ES-I3 (cell line): ENCODE measurements around the gene TMEM245.

ENCODE experiments used
- H3K36me3 ChIP-seq: 2 replicates; pipeline ENCODE4 v1.6.1; 2013; ENCODE audit warnings: mild to moderate bottlenecking, low read length, control low read depth, moderate library complexity; ENCODE audit not compliant: insufficient read depth
- H3K4me1 ChIP-seq: 2 replicates; pipeline ENCODE4 v1.6.1; 2013; ENCODE audit warnings: mild to moderate bottlenecking, control low read depth, low read length; ENCODE audit not compliant: insufficient read depth
- H3K9ac ChIP-seq: 2 replicates; pipeline ENCODE4 v1.6.1; 2013; ENCODE audit warnings: low read depth, mild to moderate bottlenecking, low read length, moderate library complexity
- H3K9me3 ChIP-seq: 2 replicates; pipeline ENCODE4 v1.6.1; 2013; ENCODE audit warnings: mild to moderate bottlenecking, low read length, moderate library complexity; ENCODE audit not compliant: control insufficient read depth, insufficient read depth

The TMEM245 gene

DNA sequence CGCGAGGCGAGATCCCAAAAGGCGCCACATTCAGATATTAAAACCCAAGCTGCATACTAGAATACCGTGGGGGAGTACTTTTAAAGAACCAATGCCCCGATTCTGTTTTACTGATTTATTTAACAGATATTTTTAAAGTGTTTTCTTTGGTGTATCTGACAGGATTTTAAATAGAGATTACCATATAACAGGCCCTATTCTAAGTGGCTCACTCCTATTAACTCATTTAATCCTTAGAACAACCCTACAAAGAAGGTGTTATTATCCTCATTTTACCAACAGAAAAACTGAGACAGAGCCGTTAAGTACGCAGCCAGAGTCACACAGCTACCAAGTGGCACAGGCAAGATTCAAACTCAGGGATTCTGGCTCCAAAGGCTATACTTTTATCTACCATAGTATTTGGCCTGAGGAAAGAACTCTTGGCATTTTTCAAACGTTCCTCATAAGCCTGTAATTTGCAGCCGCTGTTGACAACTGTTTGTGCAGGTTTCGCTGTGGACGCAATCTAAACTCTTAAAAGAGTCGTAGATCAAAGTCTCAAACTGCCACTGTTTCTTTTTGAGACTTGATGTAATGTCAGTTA lies 550 bp upstream of the TMEM245 start:
- H3K9ac ChIP-seq: peak overlapping the region; percentile 54
- no peaks in the 10 kb centered on the region for H3K9me3 ChIP-seq
- H3K4me1 ChIP-seq: peaks cover 20% of the 10 kb centered on the region
- no peaks in the 10 kb centered on the region for H3K36me3 ChIP-seq

DNA sequence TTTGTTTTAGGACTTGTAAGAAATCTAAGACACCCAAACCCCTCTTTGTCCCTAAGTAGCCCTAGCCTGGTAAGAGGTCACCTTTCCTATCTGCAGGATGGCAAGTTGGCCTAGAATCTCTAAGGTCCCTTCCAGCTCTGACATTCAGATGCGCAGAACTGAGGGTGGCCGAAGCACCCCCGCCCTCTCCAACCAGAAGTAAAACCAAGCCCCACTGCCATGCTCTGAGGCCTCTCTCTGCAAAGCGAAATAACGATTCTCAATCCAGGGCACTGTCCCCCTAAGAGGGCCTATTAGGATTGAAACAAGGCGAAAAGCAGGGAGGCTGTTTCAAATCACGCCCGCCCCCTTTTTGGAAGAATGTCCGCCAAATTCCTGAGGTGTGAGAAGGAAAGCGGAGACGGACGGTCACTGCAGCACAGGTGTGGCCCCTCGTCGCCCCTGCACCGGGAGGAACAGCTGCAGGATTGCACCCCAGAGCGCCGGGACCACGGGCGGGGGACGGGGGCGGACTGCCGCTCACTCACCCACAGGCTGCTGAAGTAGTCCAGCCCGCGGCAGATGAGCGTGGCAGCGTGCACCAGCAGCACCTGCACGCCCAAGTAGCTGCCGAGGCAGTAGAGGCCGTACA lies 824 bp downstream of the TMEM245 start:
- peaks cover 20% of the 10 kb centered on the region for H3K4me1 ChIP-seq
- H3K9me3 ChIP-seq: no peaks in the 10 kb centered on the region
- no peaks in the 10 kb centered on the region for H3K36me3 ChIP-seq
- peak overlapping the region; percentile 89 for H3K9ac ChIP-seq

DNA sequence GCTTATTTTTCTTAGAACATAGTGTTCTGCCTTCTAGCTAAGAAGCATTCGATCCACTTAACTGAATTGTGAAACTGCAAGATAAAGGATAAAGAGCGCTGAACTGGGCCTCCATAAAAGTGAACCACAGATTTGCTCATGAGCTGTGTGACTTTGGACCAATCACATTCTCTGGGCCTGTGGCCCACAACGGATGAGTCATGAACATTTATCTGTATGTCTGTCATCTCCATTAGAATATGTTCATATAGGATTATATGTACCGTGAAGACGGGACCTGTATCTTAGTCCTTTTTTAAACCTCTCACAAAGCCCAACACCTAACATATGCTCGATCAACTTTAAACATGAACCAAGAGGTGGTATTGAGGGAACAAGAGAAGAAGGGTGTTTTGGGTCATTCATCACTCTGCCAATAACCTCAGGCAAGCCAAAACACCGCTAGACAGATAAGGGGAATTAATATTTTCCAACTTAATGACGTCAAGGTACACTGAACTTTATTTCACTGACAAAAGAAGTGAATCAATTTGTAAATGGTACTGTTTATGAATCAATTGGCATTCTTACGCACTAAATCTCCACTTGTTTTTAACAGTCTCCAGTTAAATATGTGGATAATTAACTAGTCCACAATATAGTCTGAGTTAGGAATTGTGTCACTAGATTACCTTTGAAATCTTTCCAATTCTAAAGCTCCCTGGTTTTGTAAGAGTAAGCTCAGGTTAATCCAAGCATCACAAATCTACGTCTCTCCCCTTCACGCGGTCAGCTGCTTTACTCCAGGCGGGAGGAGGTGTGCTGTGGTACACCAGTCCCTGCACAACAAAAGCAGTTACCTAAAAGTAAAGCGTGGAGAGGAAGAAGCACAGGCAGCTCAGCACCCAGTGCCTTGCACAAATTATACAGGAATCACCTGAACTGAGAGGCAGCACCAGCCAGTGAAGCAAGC lies 1.6 kb downstream of the TMEM245 start:
- Histone ChIP-seq H3K9me3 (no peaks in the 10 kb centered on the region), H3K36me3 (no peaks in the 10 kb centered on the region), H3K4me1 (peaks cover 20% of the 10 kb centered on the region), H3K9ac (peak overlapping the region; percentile 89)

DNA sequence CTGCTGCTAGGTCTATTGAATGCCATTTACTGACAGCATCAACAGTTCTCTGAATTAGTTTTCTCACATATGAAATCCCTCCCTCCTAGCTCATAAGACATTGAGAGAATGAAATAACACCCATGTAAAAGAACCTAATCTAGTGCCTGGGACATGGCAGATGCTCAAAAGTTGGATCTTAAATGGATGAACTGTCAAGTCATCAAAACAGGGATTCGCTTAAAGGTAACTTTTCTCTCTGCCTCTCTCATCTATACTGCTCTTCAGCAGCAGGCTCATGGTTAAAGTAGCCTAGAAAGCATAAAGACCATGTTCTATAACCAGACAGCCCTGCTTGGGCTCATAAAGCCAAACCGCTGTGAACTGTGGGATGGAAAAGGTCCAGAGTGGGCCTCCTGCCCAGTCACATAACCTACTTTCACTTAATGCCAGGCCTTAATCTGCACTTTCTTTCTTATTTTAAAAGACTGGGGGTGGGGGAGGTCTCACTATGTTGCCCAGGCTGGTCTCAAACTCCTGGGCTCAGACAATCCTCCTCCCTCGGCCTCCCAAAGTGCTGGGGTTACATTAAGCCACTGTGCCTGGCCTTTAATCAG lies 3.7 kb downstream of the TMEM245 start:
- no peak overlapping the region for H3K9ac ChIP-seq
- H3K9me3 ChIP-seq: no peaks in the 10 kb centered on the region
- H3K36me3 ChIP-seq: no peaks in the 10 kb centered on the region
- H3K4me1 ChIP-seq: peaks cover 14% of the 10 kb centered on the region

DNA sequence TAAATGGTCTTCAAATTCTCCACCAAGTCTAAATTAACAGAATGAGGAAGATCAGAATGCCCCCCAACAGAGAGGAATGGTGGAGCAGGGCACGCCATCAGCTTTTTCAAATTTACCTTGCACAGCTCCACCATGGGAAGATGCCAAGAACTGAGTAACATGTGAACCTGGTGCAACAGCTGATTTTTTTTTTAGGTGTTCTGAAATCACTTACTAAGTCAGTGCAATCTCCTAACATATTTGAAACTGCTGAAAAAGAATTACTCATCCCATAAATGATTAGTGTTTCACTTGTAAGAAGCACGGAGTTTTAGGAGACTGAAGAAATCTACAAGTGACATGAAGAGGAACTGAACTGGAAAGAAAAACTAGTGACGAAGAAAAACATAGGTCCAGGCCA lies 5.1 kb downstream of the TMEM245 start:
- no peaks in the 10 kb centered on the region for H3K9me3 ChIP-seq
- H3K4me1 ChIP-seq: peaks cover 9% of the 10 kb centered on the region
- H3K36me3 ChIP-seq: no peaks in the 10 kb centered on the region
- no peak overlapping the region for H3K9ac ChIP-seq

DNA sequence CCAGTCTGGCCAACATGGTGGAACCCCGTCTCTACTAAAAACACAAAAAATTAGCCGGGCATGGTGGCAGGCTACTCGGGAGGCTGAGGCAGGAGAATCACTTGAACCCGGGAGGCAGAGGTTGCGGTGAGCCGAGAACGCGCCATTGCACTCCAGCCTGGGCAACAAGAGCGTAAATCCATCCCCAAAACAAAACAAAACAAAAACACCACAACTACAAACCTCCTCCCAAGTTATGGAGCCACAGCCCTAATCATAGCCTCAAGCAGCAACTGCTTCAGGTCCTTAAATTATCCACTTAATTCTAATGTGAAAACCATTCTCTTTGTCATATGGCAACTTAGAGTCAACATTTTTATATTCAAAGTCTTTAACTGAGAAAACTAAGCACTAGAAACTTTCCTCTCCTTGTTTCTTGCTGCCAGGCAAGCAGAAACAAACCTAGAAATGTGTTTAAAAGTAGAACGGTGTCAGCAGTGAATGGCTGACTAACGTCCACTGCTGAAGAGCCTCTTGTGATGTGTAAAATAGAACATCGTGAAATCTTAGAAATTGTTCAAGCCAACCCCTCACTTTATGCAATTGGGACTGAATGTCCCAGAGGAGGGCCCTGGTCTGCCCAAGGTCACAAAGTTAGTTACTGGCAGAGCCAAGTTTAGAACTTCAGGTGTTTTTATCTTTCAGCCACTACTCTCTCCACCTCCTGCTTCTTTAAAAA lies 5.7 kb downstream of the TMEM245 start:
- Histone ChIP-seq H3K9ac (no peak overlapping the region), H3K9me3 (no peaks in the 10 kb centered on the region), H3K4me1 (peaks cover 9% of the 10 kb centered on the region), H3K36me3 (no peaks in the 10 kb centered on the region)

DNA sequence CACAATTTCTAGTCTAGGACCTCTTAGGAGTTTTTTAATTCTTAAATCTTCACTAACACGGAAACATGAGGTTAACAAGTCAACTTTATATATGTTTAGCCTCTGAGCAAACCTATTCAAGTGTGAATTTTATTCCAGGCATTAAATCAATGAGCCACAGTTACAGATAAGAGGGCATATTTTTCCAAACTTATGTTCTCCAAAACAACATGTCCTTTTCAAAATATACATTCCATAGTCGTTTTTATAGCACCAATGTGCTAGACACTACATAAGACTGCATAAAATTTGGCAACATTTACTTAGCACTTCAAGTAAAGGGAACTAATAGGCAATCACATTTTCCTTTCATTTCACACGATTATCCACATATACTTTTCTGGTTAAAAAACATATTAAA lies 6.5 kb downstream of the TMEM245 start:
- peaks cover 12% of the 10 kb centered on the region for H3K4me1 ChIP-seq
- H3K36me3 ChIP-seq: no peaks in the 10 kb centered on the region
- no peaks in the 10 kb centered on the region for H3K9me3 ChIP-seq
- no peak overlapping the region for H3K9ac ChIP-seq

DNA sequence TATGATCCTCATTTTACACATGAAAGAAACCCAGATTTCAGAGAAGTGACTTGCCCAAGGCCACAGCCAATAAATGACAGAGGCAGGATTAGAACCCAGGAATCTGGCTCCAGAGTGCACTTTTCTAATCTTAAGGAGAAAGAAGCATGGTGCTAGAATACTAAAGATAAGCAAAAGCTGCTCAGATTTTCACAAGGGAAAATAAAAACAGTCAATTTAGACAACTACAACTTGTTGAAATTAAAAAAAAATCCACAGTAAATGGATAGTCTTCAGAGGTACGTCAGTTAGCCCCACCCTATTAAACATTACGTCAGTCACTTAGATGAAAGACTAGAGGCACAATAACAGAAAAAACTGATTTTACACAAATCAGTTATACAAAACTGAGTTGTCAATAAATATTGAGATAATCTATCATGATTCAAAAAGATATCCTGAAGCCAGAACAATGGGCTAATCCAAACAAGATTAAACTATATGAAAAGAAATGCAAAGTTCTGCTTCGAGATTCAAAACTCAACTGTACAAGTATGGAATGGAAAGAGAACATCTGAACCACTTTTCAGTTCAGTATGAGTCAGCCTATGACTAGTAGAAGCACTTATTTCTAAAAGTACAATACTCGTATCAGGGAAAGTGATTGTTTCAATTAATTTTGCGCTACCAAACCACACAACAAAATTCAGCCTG lies 9.3 kb downstream of the TMEM245 start:
- Histone ChIP-seq H3K9me3 (no peaks in the 10 kb centered on the region), H3K36me3 (no peaks in the 10 kb centered on the region), H3K4me1 (peaks cover 15% of the 10 kb centered on the region), H3K9ac (no peak overlapping the region)

DNA sequence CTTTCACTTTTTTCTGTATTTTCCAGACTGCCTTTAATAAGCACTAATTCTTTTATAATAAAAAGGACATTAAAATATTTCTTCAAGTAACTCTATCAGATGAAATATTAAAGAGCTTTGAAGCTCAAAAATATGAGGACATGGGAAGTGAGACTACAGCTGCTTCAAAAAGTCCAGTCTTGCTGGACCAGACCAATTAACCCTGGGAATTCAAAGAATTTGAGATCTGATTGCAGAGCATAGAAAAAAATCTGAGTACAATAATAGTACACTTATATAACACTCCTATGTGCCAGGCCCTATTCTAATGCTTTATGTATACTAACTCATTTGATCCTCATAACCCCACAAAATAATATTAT lies 9.8 kb downstream of the TMEM245 start:
- peaks cover 15% of the 10 kb centered on the region for H3K4me1 ChIP-seq
- no peaks in the 10 kb centered on the region for H3K9me3 ChIP-seq
- H3K36me3 ChIP-seq: no peaks in the 10 kb centered on the region
- no peak overlapping the region for H3K9ac ChIP-seq

DNA sequence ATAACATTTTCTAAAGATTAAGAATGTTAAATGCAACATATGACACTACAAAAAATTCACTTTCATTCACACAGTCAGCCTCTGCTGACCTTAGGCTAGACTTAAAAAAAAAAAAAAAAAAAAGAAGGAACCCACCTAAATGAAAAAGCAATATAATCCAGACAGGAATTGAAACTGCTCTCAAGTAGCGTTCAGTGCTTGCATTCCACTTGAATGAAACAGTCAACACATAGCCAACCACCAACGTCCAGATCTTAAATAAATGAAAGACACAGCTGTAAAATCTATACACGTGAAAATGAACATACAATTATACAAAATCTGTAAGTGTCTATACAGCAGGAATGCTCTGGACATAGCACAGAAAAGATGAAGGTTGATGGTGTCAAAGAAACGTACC lies 11.4 kb downstream of the TMEM245 start:
- no peak overlapping the region for H3K9ac ChIP-seq
- no peaks in the 10 kb centered on the region for H3K9me3 ChIP-seq
- H3K4me1 ChIP-seq: peaks cover 15% of the 10 kb centered on the region
- H3K36me3 ChIP-seq: no peaks in the 10 kb centered on the region; the same call in 1 of the 2 replicates

DNA sequence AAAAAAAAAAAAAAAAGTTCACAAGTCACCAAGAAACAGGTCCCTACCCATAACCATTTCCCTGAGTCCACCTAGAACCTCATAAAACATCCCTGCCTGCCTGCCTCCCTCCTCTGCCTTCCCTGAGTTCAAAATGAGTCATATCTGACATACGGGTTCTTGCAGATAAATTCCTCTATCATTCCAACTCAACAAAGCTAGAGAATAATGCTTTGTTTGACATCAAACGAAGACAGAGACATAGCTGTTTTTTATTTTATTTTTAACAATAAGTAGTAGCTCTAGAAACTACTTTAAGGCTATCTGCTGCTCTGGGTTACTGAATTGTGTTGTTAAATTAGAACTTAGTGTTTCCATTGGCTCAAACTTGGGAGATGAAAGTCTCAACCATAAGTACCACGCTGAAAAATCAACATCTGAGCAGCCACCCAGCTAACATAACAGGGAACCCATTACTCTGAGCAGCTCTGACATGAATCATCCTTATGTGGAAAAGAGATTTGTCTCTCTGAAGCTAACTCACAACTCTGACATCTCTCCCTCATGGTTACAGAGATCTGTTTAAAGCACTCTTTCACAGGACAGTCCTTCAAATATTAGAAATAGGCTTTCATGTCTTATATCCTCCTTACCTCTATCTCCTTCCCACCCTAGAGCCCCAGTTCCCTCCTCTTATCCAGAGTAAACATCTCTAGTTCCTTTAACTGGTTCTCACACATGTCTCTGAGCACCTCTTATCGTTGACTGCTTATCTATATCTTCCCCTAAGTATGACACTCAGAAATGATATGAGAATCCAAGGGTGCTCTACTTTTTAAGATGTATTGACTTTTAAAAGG lies 12.1 kb downstream of the TMEM245 start:
- Histone ChIP-seq H3K9ac (no peak overlapping the region), H3K36me3 (no peaks in the 10 kb centered on the region; the same call in 1 of the 2 replicates), H3K9me3 (no peaks in the 10 kb centered on the region), H3K4me1 (peaks cover 15% of the 10 kb centered on the region)

DNA sequence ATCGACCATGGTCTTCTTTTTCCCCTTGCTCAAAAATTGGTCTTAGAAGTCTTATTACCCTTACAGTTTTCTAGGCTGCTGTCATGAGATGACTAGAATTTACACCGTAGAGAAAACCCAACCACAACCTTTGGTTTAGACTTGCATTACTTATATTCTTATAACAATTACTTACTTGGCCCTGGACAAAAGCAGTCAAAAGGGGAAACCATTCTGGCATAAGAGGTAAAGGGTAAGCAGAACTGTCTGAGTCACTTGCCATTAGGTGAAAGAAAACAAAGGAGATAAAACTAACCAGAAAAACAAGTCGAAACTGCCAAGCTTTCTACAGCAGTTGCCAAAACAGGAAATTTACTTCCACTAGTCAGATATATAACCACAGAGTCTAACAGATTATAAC lies 17.9 kb downstream of the TMEM245 start:
- no peaks in the 10 kb centered on the region; the same call in 1 of the 2 replicates for H3K36me3 ChIP-seq
- no peaks in the 10 kb centered on the region for H3K9me3 ChIP-seq
- peaks cover 11% of the 10 kb centered on the region for H3K4me1 ChIP-seq
- H3K9ac ChIP-seq: no peak overlapping the region

DNA sequence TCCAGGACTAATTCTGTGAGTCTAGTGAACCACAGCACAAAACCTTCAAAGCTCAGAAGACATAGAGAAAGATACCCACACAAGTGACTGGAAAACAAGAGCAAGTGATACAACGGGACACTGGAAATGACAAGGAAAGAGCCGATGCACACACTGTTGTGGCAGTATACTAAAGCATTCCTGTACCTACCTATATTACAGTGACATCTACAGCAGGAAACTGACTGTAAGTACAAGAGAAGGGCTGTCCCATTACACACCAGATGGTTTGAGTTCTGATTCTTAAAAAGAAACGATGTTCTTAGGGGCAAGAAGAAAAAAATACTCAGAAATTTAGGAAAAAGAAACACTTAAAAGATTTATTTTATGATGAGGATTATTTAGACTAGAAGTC lies 18.5 kb downstream of the TMEM245 start:
- Histone ChIP-seq H3K9ac (no peak overlapping the region), H3K36me3 (no peaks in the 10 kb centered on the region; the same call in 1 of the 2 replicates), H3K4me1 (peaks cover 11% of the 10 kb centered on the region), H3K9me3 (no peaks in the 10 kb centered on the region)
